NT2/D1 (cell line): ENCODE data around the gene SMIM35.
A peak's percentile ranks its signal among the peaks of the same experiment; 100 is the strongest.

Experiments used
- DNase-seq: peaks from one replicate; pipeline ENCODE4 v3.0.0-alpha.2; 2011; ENCODE audit warnings: low read depth, low spot score
- H3K27me3 ChIP-seq: 2 replicates; pipeline ENCODE4 v1.6.0; 2011; ENCODE audit warnings: mild to moderate bottlenecking; ENCODE audit not compliant: insufficient read length, insufficient read depth
- H3K36me3 ChIP-seq: 2 replicates; pipeline ENCODE4 v1.6.1; 2011; ENCODE audit warnings: mild to moderate bottlenecking, low read length, mixed read lengths; ENCODE audit not compliant: insufficient read depth, insufficient read length
- H3K4me1 ChIP-seq: 2 replicates; pipeline ENCODE4 v1.5.1; 2011; ENCODE audit not compliant: insufficient read depth, insufficient read length
- H3K4me3 ChIP-seq: 2 replicates; pipeline ENCODE4 v1.5.1; 2011; ENCODE audit warnings: low read depth; ENCODE audit not compliant: insufficient read length
- H3K9ac ChIP-seq: 2 replicates; pipeline ENCODE4 v1.6.0; 2011; ENCODE audit warnings: low read depth; ENCODE audit not compliant: insufficient read length
- H3K9me3 ChIP-seq: 2 replicates; pipeline ENCODE4 v1.5.1; 2011; ENCODE audit warnings: mild to moderate bottlenecking, low read length; ENCODE audit not compliant: insufficient read depth
- SUZ12 ChIP-seq: IDR thresholded peaks from 2 replicates; pipeline ENCODE4 v1.6.1; 2011; ENCODE audit not compliant: insufficient read length, insufficient read depth; ENCODE audit errors: extremely low read depth
- YY1 ChIP-seq: IDR thresholded peaks from 2 replicates; pipeline ENCODE4 v1.6.1; 2011; ENCODE audit not compliant: insufficient read length, insufficient read depth
- ZNF274 ChIP-seq: IDR thresholded peaks from 2 replicates; pipeline ENCODE4 v1.6.1; 2011; ENCODE audit warnings: mild to moderate bottlenecking, low read depth, low read length

Gene SMIM35

DNA sequence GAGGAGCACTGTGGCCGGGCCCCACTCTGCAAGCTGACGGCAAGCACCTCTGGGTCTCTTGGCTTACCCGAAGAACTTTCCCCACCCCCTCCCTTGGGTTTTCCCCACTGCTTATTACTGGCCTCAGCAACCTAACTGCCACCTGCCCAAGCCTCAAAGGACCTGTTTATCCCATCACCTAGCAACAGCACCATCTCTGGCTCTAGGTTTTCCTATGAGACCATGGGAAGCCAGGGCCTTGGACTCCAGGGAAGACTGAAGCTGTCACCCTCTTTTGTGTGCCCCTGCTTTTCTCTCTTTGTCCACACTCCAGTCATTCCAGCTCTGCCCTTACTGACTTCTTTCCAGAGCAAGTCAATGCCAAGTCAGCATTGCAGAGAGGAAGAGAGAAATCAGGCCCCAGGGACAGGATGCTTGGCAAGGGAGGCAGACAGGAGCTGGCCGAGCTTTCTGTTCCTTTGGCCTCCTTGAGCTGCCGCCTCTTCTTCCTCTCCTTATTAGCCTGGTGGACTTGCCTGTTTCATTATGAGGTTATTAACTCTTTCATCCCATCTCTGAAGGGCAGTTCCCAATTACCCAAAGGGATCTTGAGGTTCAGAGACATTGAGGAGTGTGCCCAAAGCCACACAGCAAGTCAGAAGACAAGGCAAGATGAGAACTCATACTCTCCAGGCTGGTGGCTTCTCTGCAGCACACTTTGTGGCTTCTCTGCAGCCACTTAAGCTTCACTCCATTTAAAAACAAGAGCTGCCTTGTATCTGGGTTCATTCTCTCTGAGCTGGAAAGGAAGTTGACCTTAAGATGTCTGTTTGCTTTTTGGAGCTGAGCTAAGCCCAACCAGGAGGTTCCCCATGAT lies at the start of gene SMIM35:
Gene SMIM35 (minus strand): TSS at position 51 of the 856 bp plus-strand sequence. CDS start 206 bp downstream, outside the sequence.
- Histone ChIP-seq H3K27me3 (no peaks in the 10 kb centered on the region), H3K36me3 (no peaks in the 10 kb centered on the region), H3K4me3 (no peak within 1 kb of the TSS), H3K9me3 (peaks cover 27% of the 10 kb centered on the region; the same call in 1 of the 2 replicates), H3K4me1 (peaks cover 2% of the 10 kb centered on the region), H3K9ac (no peak within 1 kb of the TSS)
- DNase-seq: no peak
- TF ChIP-seq ZNF274 (peak; percentile 77), SUZ12 (no peak)

DNA sequence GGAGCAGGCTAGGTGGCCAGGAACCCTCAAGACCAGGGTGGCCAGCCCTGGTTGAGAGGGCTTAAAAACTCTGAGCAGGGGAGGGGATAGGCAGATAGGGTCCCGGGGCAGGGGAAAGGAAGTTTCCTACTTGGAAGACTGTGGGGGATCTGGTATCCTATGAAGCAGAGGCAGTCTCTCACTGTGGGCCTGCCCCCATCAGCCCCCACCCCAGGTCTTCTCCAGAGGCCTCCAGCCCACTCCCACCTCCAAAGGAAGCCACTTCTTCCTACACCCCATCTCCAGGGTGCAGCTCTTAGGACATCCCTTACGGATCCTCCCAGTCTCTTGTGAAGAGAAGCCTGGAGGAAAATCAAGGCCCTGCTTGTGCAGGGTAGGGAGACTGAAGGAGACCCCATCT lies 49.6 kb upstream of the SMIM35 start:
- no peaks in the 10 kb centered on the region for H3K27me3 ChIP-seq

DNA sequence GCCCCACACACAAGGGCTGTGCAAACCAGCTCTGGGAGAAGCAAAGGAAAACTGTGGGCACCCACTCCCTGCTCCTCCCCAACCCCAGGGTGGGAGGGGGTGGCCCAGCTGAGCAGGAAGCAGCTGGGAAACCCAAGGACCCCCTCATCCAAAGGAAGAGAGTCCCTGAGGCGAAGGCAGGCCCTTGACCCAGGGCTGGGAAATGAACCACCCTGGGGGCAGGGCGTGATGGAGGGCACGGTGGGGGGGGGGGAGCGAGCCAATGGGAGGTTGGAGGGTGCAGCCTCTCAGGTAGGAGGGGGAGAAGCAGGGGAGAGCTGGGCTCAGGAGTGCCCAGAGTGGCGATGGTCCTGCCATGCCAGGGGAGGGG lies 49.0 kb upstream of the SMIM35 start:
- DNase-seq: no peak
- Histone ChIP-seq H3K27me3 (no peaks in the 10 kb centered on the region), H3K9me3 (no peaks in the 10 kb centered on the region), H3K9ac (no peak overlapping the region), H3K4me3 (no peak overlapping the region), H3K36me3 (no peaks in the 10 kb centered on the region), H3K4me1 (no peaks in the 10 kb centered on the region)
- TF ChIP-seq YY1 (no peak), ZNF274 (no peak), SUZ12 (no peak)

More for the DNA sequence above, 49.6 kb upstream of the SMIM35 start:
- Histone ChIP-seq H3K9ac (no peak overlapping the region), H3K4me1 (no peaks in the 10 kb centered on the region), H3K4me3 (no peak overlapping the region), H3K9me3 (no peaks in the 10 kb centered on the region), H3K36me3 (no peaks in the 10 kb centered on the region)
- no peak for DNase-seq
- TF ChIP-seq YY1: no peak
- TF ChIP-seq SUZ12: no peak
- TF ChIP-seq ZNF274: no peak

DNA sequence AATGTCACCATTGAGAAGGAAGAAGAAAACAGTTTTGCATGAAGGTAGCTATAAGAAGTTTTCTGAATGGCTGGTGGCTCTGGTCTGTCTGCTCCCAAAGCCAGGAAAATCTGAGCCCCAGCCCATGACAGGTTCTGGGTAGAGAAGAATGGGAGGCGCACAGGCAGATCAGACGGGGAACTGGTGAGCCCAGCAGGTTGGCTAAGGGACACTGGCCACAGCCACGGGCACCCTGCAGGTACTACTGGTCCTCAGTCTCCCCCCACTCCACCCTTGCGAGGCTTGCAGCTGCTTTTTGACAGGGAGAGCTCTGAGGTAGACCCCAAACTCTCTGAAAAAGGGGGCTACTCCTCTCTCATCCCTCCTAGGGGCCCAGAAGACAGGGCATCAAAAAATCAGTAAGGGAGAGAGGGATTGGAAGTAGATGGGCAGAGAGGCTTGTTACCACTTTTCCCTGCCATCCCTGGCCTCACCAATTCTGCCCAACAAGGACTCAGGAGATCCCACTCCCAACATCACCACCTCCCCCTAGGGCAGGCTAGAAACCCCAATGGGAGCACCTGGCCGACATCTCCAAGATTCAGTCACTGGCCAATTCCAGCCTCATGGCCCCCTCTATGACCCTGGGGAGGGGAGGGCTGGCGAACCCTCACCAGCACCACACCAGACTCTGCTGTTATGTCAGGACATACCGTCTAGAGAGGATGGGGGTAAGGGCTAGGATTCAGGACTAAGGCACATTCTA lies 48.5 kb upstream of the SMIM35 start:
- Histone ChIP-seq H3K36me3 (no peaks in the 10 kb centered on the region), H3K9ac (no peak overlapping the region), H3K4me1 (no peaks in the 10 kb centered on the region), H3K9me3 (no peaks in the 10 kb centered on the region), H3K4me3 (no peak overlapping the region), H3K27me3 (no peaks in the 10 kb centered on the region)
- DNase-seq: no peak
- no peak for TF ChIP-seq SUZ12
- TF ChIP-seq YY1: no peak
- TF ChIP-seq ZNF274: no peak

DNA sequence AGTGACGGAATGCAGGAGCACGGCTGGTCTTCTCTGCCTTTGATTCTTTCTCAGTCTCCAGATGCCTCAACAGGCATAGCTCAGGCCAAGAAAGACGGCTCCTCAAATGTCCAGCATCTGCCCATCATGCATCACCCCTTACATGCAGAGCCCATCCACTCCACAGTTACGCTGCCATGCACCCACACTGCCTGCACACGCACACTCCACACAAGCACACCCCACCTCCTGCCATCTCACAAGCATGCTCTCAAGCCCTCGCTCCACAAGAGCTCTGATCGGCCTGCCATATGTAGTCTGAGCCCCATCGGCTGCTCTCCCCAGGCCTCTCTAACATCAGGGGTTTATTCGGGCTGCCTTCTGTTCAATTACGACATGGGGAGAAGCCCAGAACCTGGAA lies 47.1 kb upstream of the SMIM35 start:
- Histone ChIP-seq H3K27me3 (no peaks in the 10 kb centered on the region), H3K9me3 (no peaks in the 10 kb centered on the region), H3K4me3 (no peak overlapping the region), H3K36me3 (no peaks in the 10 kb centered on the region), H3K9ac (no peak overlapping the region), H3K4me1 (peaks cover 2% of the 10 kb centered on the region)
- TF ChIP-seq SUZ12 (no peak), ZNF274 (no peak), YY1 (no peak)
- DNase-seq: no peak

DNA sequence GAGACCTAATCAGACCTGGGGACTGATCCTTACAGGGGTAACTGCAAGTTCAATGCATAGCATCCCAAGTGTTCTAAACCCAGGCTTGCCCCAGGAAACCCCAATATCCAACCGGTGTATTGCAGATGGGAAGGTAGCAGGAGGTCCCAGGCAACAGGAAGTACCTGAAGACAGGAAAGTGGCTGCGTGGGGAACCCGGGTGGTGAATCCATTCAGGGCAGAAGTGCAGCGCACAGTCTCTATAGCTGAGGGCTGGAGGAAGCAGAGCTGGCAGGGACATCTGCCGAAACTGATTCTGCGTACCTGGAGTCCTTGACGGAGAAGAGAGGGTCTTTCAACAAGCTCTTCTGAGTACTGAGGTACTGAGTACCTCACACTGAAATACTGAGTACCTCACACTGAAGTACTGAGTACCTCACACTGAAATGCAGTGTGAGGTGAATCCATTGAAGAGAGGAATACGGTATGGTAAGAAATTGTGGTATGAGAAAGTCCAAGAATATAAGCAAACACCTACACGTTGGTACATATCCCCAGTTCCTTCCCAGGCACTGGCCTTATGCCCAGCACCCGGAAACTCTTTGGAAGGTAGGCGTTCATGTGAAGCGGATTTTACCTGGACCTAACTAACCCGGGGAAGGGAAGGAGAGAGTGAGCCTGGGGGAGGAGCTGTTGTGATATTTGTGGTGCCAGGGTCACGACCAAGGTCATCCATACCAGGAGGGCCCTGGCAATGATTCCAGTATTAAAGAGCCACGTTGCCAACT lies 45.8 kb upstream of the SMIM35 start:
- Histone ChIP-seq H3K4me1 (peaks cover 2% of the 10 kb centered on the region), H3K4me3 (no peak overlapping the region), H3K9me3 (no peaks in the 10 kb centered on the region), H3K36me3 (no peaks in the 10 kb centered on the region), H3K9ac (no peak overlapping the region), H3K27me3 (no peaks in the 10 kb centered on the region)
- TF ChIP-seq YY1 (no peak), ZNF274 (no peak), SUZ12 (no peak)
- DNase-seq: no peak
